Heart right ventricle (tissue), 16 donors: Measurements from ENCODE around the gene SPO11. TPM values are rescaled to one million over a fixed set of nuclear protein-coding genes. Genes with fewer than 3 reads are reported as not detected.

ENCODE experiments used
- ATAC-seq, 8 donors: fragments of 200-7000 bp; cut with Tn5 transposase; one replicate each; pipeline ENCODE4 v1.9.1; 2020; ENCODE audit warnings: mild to moderate bottlenecking in 8 of 8, moderate library complexity in 8 of 8, moderate number of reproducible peaks in 1 of 8
- DNase-seq, 2 donors: peaks; one replicate each; pipeline ENCODE4 v3.0.0-alpha.2; 2020
- H3K27ac ChIP-seq, 10 donors: fragments of 200-600 bp; sonication (generic) in 2 of 10; one replicate each; pipeline versions ENCODE4 v1.5.0 to v1.8.0; 2020 to 2022; ENCODE audit warnings: mild to moderate bottlenecking in 3 of 10
- H3K27me3 ChIP-seq, 7 donors: fragments of 200-600 bp; one replicate each; pipeline ENCODE4 v1.8.0; 2021 to 2022; ENCODE audit warnings: mild to moderate bottlenecking in 2 of 7
- H3K36me3 ChIP-seq, 9 donors: fragments of 200-600 bp; sonication (generic) in 1 of 9; one replicate each; pipeline versions ENCODE4 v1.5.0 to v1.8.0; 2020 to 2022; ENCODE audit warnings: mild to moderate bottlenecking in 2 of 9
- H3K4me1 ChIP-seq, 9 donors: fragments of 200-600 bp; sonication (generic) in 1 of 9; one replicate each; pipeline versions ENCODE4 v1.5.0 to v1.8.0; 2020 to 2022; ENCODE audit warnings: mild to moderate bottlenecking in 4 of 9
- H3K4me3 ChIP-seq, 10 donors: fragments of 200-600 bp; sonication (generic) in 2 of 10; one replicate each; pipeline versions ENCODE4 v1.5.0 to v1.8.0; 2020 to 2022; ENCODE audit warnings: mild to moderate bottlenecking in 7 of 10, moderate library complexity in 2 of 10
- H3K9me3 ChIP-seq, 11 donors: fragments of 200-600 bp in 10 of 11; sonication (generic) in 2 of 11; one replicate each; pipeline versions ENCODE4 v1.5.0 to v1.8.0; 2013 to 2022; ENCODE audit warnings: mild to moderate bottlenecking in 2 of 11, control low read depth in 1 of 11, moderate library complexity in 1 of 11
- CTCF ChIP-seq, 9 donors: fragments of 200-600 bp; sonication (generic) in 2 of 9; IDR thresholded peaks; one replicate each; pipeline versions ENCODE4 v1.5.0 to v1.8.0; 2021 to 2022; ENCODE audit warnings: antibody characterized with exemption in 9 of 9, mild to moderate bottlenecking in 5 of 9, moderate library complexity in 1 of 9
- WGBS, 2 donors: extraction: QIAGEN DNeasy Blood & Tissue Kit; methylation state at CpG; one replicate each; pipeline ENCODE4 v1.1.7; 2013; ENCODE audit warnings: inconsistent platforms in 1 of 2; 5-methylcytosine and 5-hydroxymethylcytosine counted together
- intact Hi-C, 10 donors: fragments of 100-400 bp; cut with DNase I; formaldehyde crosslinking; loops; one replicate each; pipeline versions ENCODE4 v1.11.1 to v1.14.2; 2022
- polyA plus RNA-seq, 2 donors: library from polyadenylated mRNA; stranded (reverse); fragments of 200-250 nt; gene quantifications; one replicate each; pipeline ENCODE4 v1.2.3, GENCODE V29; 2013
- total RNA-seq, 10 donors: library from RNA; stranded (reverse); fragmentation: NEBNext Ultra II Directional in 3 of 10; extraction: Animal tissue kit (Norgen Biotek cat#: 25700) in 3 of 10; gene quantifications; one replicate each; pipeline versions ENCODE4 v1.2.1 to v1.2.4, GENCODE V29; 2021 to 2023
- donor health status: Arrhythmogenic right ventricular cardiomyopathy.
- donor health status: ischemic (EF 13 %, LVEDD 7.1; RV severe dilation, severe dysfunction).
- donor health status: healthy with polysubstance abuse.
- donor health status: DM: no; HTN: yes; CAD: no.
- donor health status: DM: no; HTN: no; CAD: no.
- donor health status: ischemic (EF 25% LVEDD 6.9; RV normal size, moderate dysfunction).
- donor health status: ischemic (EF 25% LVEDD 5.7; RV mildly dilated, moderate dysfunction).
- donor health status: healthy.
- donor health status: DM: yes; HTN: yes; CAD: no.
- donor health status: Ischemic cardiomyopathy.
- donor health status: ischemic (EF 35%, LVEDD 5.7; RV mildly dilated, moderate dysfunction).
- donor health status: nonischemic (EF 11% LVEDD 7.7; RV severe dilation, severe dysfunction).
- donor health status: DM: yes; HTN: yes; CAD: no.
- donor health status: PGD.
- donor health status: ischemic (EF 29% LVEDD 5.4; RV normal size, mild dysfunction).
- donor health status: nonischemic (EF 23%, LVEDD 6.1; RV moderate dilation, normal function).

SPO11 gene
- total and polyA plus RNA-seq, 12 donors: not detected

GRCh38 chr20:57374343-57374930 is 44.8 kb downstream of the SPO11 start:
- WGBS, 2 donors: 67 to 72% methylated on average over 12 of the region's 12 CpGs
- Histone ChIP-seq H3K36me3 (peaks cover 0 to 99% (median 19%) of the 10 kb centered on the region in 9 donors), H3K27ac (peak overlapping the region in 5 of 10 donors; percentile 9 to 81 (median 35)), H3K9me3 (no peaks in the 10 kb centered on the region), H3K27me3 (no peaks in the 10 kb centered on the region), H3K4me3 (peak overlapping the region in 1 of 10 donors; percentile 37), H3K4me1 (peaks cover 0 to 25% (median 12%) of the 10 kb centered on the region in 9 donors)
- no peak for TF ChIP-seq CTCF (IDR thresholded peaks at IDR 0.05)
- peak in 1 of 8 donors; percentile 42 for ATAC-seq
- DNase-seq: no peak
- intact Hi-C loops: loop anchor here in 2 of 10 donors (10.0 kb wide), 1 partner anchor 220 kb away; no protein-coding TSS in a partner anchor

GRCh38 chr20:57374931-57375651 is 45.5 kb downstream of the SPO11 start:
- intact Hi-C loops: loop anchor here in 2 of 10 donors (10.0 kb wide), 1 partner anchor 220 kb away; no protein-coding TSS in a partner anchor
- Histone ChIP-seq H3K36me3 (peaks cover 0 to 99% (median 15%) of the 10 kb centered on the region in 9 donors), H3K4me1 (peaks cover 0 to 25% (median 12%) of the 10 kb centered on the region in 9 donors), H3K27ac (peak overlapping the region in 5 of 10 donors; percentile 9 to 81 (median 35)), H3K27me3 (no peaks in the 10 kb centered on the region), H3K9me3 (no peaks in the 10 kb centered on the region), H3K4me3 (peak overlapping the region in 2 of 10 donors; percentile 5 to 37)
- 69 to 77% methylated on average over 14 of the region's 14 CpGs for WGBS, 2 donors
- no peak for TF ChIP-seq CTCF (IDR thresholded peaks at IDR 0.05)
- peak; percentile 51 to 82 (median 74) for ATAC-seq
- no peak for DNase-seq

- peak overlapping the region in 2 of 10 donors; percentile 5 to 37 for H3K4me3 ChIP-seq
- 84 to 88% methylated on average over 10 of the region's 10 CpGs for WGBS, 2 donors
- TF ChIP-seq CTCF (IDR thresholded peaks at IDR 0.05): no peak
- intact Hi-C loops: loop anchor here in 2 of 10 donors (10.0 kb wide), 1 partner anchor 219 kb away; no protein-coding TSS in a partner anchor
- H3K36me3 ChIP-seq: peaks cover 0 to 99% (median 12%) of the 10 kb centered on the region in 9 donors
- H3K9me3 ChIP-seq: no peaks in the 10 kb centered on the region
- no peaks in the 10 kb centered on the region for H3K27me3 ChIP-seq
- ATAC-seq: peak in 6 of 8 donors; percentile 10 to 34 (median 21)
- DNase-seq: no peak
- peak overlapping the region in 4 of 10 donors; percentile 35 to 81 (median 39) for H3K27ac ChIP-seq
- peaks cover 0 to 25% (median 12%) of the 10 kb centered on the region in 9 donors for H3K4me1 ChIP-seq
These were observed 46.1 kb downstream of the SPO11 start for GRCh38 chr20:57375652-57376230.

GRCh38 chr20:57377350-57377749 is 47.7 kb downstream of the SPO11 start:
- 84 to 87% methylated on average over 13 of the region's 13 CpGs for WGBS, 2 donors
- Histone ChIP-seq H3K27me3 (no peaks in the 10 kb centered on the region), H3K9me3 (no peaks in the 10 kb centered on the region), H3K27ac (no peak overlapping the region), H3K4me1 (peaks cover 0 to 25% (median 12%) of the 10 kb centered on the region in 9 donors), H3K36me3 (peaks cover 0 to 88% (median 12%) of the 10 kb centered on the region in 9 donors), H3K4me3 (no peak overlapping the region)
- no peak for TF ChIP-seq CTCF (IDR thresholded peaks at IDR 0.05)
- ATAC-seq: no peak
- intact Hi-C loops: loop anchor here in 2 of 10 donors (10.0 kb wide), 1 partner anchor 217 kb away; no protein-coding TSS in a partner anchor
- no peak for DNase-seq
